ENCODE data around the gene PAPPA2.
"Not testable (repeated sequence)": the region's sequence is repeated elsewhere in the genome, so short reads cannot be mapped to it uniquely, and the experiment has no call there.

GRCh38 chr1:176419608-176420007 is 43.4 kb upstream of the PAPPA2 start:
- TF ChIP-seq MXI1 (IDR thresholded peaks at IDR 0.05; ENCODE audit: low read depth, low read length); MAX (IDR thresholded peaks at IDR 0.05; ENCODE audit: low read depth, low read length); CTCF (IDR thresholded peaks at IDR 0.05 in 2 of 3, conservative IDR thresholded peaks at IDR 0.05 in 1 of 3; ENCODE audit: control insufficient read depth in 2 of 3, extremely low read depth in 1 of 3, insufficient read depth in 1 of 3, low read depth in 3 of 3, low read length in 3 of 3); CEBPB (IDR thresholded peaks at IDR 0.05; ENCODE audit: borderline replicate concordance in 1 of 2, low read depth in 2 of 2, low read length in 2 of 2); CBX5 (IDR thresholded peaks at IDR 0.05; ENCODE audit: low read depth); POLR2AphosphoS5 (IDR thresholded peaks at IDR 0.05; ENCODE audit: low read length); SIN3A (IDR thresholded peaks at IDR 0.05; ENCODE audit: low read depth, low read length); RELA (IDR thresholded peaks at IDR 0.05; ENCODE audit: borderline replicate concordance, partially characterized antibody); TBL1XR1 (IDR thresholded peaks at IDR 0.05; ENCODE audit: low read depth, low read length): not testable (repeated sequence)
- TF ChIP-seq, protein P1, sequence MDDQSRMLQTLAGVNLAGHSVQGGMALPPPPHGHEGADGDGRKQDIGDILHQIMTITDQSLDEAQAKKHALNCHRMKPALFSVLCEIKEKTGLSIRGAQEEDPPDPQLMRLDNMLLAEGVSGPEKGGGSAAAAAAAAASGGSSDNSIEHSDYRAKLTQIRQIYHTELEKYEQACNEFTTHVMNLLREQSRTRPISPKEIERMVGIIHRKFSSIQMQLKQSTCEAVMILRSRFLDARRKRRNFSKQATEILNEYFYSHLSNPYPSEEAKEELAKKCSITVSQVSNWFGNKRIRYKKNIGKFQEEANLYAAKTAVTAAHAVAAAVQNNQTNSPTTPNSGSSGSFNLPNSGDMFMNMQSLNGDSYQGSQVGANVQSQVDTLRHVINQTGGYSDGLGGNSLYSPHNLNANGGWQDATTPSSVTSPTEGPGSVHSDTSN (IDR thresholded peaks at IDR 0.05; ENCODE audit: insufficient replicate concordance, low read depth, low read length) = not testable (repeated sequence)
- TF ChIP-seq, protein P2, sequence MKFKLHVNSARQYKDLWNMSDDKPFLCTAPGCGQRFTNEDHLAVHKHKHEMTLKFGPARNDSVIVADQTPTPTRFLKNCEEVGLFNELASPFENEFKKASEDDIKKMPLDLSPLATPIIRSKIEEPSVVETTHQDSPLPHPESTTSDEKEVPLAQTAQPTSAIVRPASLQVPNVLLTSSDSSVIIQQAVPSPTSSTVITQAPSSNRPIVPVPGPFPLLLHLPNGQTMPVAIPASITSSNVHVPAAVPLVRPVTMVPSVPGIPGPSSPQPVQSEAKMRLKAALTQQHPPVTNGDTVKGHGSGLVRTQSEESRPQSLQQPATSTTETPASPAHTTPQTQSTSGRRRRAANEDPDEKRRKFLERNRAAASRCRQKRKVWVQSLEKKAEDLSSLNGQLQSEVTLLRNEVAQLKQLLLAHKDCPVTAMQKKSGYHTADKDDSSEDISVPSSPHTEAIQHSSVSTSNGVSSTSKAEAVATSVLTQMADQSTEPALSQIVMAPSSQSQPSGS (IDR thresholded peaks at IDR 0.05; ENCODE audit: low read length) = not testable (repeated sequence)
- TF ChIP-seq, protein P3, sequence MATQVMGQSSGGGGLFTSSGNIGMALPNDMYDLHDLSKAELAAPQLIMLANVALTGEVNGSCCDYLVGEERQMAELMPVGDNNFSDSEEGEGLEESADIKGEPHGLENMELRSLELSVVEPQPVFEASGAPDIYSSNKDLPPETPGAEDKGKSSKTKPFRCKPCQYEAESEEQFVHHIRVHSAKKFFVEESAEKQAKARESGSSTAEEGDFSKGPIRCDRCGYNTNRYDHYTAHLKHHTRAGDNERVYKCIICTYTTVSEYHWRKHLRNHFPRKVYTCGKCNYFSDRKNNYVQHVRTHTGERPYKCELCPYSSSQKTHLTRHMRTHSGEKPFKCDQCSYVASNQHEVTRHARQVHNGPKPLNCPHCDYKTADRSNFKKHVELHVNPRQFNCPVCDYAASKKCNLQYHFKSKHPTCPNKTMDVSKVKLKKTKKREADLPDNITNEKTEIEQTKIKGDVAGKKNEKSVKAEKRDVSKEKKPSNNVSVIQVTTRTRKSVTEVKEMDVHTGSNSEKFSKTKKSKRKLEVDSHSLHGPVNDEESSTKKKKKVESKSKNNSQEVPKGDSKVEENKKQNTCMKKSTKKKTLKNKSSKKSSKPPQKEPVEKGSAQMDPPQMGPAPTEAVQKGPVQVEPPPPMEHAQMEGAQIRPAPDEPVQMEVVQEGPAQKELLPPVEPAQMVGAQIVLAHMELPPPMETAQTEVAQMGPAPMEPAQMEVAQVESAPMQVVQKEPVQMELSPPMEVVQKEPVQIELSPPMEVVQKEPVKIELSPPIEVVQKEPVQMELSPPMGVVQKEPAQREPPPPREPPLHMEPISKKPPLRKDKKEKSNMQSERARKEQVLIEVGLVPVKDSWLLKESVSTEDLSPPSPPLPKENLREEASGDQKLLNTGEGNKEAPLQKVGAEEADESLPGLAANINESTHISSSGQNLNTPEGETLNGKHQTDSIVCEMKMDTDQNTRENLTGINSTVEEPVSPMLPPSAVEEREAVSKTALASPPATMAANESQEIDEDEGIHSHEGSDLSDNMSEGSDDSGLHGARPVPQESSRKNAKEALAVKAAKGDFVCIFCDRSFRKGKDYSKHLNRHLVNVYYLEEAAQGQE (IDR thresholded peaks at IDR 0.05; ENCODE audit: low read depth, low read length) = not testable (repeated sequence)
